HG02798 (cell line): ENCODE results near the gene PHLDA3.
"Not testable (repeated sequence)": the region's sequence is repeated elsewhere in the genome, so short reads cannot be mapped to it uniquely, and the experiment has no call there.

Experiments
- ATAC-seq: cut with Tn5 transposase; IDR thresholded peaks from one replicate; pipeline ENCODE4 v1.9.1; 2021; ENCODE audit warnings: mild to moderate bottlenecking; ENCODE audit not compliant: unreplicated experiment, poor library complexity

Gene PHLDA3

DNA sequence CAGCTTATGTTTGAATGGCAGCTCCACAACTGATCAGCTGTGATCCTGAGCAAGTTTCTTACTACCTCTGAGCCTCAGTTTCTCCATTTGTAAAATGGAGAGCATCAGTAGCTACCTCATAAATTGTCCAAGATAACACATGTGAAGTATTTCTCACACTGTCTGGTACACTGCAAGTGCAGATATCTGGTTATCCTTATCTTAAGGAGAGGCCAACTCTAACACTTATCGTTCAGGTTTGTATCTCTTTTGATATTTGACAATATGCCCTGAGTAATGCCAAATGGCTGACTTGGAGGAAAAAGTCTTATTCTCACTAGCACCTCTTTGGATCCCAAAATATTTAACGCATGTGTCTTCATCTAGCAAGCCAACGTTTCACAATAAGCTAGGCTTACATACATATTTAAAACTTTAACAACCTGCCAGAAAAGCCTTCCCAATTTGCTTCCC, 35.2 kb upstream of the PHLDA3 start:
- no peak for ATAC-seq

DNA sequence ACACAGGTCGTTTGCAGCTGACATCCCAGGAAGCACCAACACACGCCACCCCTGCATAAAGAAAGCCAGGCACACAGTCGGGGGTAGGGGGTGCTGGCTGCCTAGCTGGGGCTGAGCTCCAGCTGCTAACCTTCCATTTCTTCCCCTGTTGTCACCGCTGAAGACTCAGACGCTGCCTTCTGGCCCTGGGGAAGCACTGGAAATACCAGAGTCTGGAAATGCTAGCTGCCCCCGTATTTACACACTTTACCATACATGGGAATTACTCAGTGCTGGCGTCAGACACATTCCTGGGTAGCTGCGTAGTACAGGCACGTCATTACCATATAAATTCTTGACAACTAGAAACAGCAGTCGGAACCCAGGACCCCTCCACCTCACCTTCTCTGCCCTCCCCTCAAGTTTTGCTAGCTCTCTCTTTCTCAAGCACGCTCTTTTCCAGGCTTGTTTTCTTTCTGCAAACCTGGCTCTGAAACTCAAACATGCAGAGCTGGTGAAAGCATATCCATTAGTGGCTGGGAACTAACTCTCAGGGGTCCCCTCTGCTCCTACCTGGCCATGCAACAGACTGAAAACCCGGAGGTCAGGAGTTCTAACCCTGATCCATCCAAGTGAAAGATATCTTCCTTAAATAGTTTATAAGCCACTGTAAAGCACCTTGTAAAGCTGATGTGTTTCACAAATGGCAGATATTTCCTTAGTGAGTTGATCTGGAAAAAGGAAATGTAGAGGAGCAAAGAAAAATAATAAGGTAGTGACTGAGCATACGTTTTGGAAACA, 34.6 kb upstream of the PHLDA3 start:
- no peak for ATAC-seq

DNA sequence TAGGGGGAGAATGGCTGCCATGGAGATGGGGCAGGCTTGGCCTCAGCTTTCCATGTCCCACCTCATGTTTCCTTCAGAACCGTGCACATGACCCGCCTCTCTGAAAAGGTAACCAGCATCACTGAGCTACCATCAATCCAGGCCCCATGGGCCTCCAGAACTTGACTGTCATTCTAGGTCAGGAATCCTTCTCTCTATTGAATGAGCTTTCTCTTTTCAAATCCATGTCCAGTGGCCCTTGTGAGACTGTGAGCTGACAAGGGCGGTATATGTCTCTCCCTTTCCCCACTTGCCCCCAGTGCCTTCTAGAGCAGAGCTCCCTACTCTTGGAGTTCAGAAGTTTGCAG, 33.5 kb upstream of the PHLDA3 start:
- no peak for ATAC-seq

DNA sequence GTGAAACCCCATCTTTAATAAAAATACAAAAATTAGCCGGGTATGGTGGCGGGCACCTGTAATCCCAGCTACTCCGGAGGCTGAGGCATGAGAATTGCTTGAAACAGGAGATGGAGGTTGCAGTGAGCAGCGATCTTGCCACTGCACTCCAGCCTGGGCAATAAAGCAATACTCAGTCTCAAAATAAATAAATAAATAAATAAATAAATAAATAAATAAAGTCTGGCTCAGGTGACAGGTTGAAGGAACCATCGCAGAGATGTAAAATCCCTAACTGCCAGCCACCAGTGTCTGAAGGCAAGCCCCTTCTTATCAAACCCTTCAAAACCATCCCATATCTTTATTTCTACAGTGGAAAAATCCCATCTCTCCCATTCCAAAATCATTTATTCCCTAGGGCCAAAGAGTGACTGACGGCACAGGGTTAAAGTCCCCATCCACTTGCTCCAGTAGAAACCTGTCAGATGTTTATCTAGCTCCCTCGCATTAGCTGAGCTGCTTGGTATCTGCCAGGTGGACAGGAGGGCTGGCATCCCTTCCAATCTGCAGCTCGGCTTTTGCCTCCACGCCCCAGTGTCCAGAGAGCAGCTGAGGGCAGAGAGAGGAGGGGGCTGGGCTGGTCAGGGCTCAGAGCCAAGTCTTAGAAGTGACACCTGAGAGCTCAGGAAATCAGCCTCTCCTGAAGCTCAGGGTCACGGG, 33.0 kb upstream of the PHLDA3 start:
- ATAC-seq = no peak

DNA sequence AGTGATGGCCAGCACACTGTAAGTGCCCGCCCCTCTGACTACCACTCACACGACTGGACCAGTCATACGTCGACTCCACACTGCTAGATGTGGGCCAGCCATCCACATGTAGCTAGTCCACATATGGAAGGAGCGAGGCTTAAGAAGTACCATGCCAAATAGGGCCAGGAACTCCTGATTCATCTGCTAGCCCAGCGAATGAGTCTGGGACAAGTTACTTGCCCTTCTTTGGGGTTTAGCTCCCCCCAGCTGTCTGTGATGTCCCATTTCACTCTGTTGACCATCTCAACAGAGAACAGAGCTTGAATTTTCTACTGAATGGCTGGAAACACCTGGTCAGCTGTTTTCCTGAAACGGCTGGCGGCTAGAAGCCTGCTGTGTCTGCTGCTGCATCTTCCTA, 32.2 kb upstream of the PHLDA3 start:
- no peak for ATAC-seq

DNA sequence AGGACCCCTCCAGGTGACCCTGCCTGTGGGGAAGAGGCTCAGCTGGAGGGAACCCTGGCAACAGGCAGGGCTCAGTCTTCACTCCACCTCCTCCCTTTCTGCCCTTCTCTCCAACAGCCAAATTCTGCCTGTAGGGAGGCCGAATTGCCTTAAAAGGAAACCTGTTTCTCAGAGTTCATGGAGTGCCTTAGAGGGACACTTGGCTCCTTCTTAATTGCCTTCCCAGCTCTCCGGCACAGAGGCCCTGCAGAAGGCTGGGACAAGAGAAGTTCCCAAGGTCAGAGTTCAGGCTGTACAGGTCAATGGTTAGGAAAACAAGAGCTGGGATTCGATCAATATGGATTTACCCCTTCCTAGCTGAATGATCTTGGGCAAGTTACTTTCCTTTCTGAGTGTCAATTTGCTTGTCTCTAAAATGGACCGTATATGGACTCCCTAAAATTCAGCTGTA, 31.7 kb upstream of the PHLDA3 start:
- no peak for ATAC-seq

DNA sequence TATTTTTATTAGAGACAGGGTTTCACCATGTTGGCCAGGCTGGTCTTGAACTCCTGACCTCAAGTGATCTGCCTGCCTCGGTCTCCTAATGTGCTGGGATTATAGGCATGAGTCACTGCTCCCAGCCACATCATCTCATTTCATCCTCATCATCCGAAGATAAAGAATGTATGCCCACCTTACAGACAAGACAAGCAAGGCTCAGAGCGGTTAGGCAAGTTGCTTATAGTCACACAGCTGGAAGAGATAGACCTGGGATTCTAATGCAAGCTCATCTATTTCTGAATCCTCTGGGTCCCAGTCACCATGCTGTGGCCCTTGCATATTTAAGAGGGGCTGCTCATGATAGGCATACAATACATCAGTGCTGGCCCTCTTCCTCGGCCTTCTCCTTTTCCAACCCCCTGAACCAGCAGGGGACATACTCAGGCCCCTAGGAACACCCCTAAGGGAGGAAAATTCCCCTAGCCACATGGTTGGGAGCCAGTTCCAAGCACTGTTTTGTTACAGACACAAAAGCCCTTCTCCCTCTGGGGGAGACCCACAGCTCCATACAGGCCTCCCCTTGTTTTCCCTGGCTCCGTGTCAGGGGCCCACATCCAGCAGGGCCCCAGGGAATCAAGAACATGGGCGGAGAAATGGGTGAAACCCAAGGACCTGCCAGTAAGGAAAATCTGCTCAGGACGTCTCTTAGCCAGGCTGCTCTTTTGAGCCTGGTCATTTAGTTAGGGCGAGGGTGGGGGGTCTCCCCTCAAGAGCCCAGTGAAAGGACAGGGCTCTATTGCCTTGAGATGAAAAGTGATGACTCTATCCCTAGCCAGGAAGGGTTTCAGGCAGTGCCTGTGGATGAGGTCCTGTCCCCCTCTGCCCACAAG, 31.0 kb upstream of the PHLDA3 start:
- ATAC-seq = no peak

DNA sequence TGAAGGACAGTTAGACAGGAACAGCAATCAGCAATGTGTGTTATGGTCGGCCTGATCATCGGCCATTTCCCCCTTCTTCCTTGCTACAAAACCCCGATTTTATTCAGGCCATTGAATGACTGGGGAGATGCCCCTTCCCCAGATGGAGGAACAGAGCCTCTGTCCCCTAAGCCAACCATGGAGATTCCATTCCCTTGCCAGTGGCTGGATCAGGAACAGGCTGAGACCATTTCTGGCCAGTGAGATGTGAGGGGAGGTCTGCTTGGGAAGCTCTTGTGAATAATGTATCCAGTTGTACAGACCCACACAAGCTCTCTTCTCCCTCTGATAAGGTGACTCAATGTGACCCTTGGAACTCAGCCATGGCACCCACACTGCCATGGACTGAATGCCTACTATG, 30.2 kb upstream of the PHLDA3 start:
- ATAC-seq = no peak

DNA sequence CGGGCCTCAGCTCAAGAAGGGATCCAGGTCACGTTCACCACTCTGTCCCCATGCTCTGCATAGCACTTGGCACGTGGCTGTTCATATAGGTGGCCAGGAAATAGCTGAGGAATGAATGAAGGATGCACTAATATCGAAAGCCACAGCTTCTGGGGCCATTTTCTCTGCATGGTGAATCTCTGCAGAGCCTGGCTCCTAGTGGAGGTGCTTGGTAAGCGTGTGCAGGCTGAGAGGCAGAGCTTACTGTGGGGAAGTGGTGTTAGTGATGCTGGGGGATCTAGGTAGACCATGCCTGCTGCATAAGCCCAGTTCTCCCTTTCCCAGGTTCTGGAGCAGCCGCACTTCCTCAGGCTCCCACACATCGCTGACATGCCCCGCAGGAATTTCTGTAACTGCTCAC, 29.6 kb upstream of the PHLDA3 start:
- ATAC-seq = no peak

DNA sequence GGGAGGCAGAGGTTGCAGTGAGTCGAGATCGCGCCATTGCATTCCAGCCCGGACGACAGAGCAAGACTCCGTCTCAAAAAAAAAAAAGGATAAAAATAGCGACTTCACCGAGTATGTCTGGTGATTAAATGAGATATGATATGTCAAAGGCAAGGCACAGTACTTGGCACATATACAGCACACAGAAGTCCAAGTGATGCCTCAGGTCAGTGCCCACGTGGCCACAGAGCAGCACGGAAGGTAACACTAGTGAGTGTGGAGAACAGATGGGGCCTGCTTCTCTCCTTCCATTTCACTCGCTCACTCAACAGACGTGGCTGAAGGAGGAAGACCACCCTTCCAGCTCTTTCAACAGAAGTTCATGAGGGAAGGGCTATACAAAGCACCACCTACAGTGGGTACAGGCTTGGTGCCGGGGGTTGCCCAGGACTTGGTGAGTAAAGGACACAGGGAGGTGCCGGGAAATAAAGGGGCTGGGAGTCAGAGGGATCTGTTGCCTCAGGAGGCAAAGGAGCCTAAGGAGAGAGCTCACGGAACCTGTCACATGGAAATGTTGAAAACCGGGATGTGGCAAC, 29.0 kb upstream of the PHLDA3 start:
- ATAC-seq = no peak

DNA sequence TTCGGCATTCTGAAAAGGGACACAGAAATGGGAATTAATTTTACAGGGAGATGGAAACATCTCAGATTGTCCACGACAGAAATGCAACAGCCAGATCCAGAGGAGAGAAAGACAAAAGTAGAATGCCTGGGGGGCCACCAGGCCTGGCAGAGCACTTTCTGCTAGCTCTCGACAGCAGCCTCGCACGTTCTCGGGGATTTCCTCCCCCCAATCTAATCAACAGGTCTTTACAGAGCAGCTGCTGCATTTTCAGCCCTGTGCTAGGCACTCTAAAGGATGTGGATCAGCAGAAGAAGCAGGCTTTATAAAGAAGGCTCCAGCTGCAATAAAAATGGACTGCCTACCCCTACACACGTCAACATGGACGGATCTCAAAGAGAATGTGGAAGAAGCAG, 27.3 kb upstream of the PHLDA3 start:
- ATAC-seq = no peak

DNA sequence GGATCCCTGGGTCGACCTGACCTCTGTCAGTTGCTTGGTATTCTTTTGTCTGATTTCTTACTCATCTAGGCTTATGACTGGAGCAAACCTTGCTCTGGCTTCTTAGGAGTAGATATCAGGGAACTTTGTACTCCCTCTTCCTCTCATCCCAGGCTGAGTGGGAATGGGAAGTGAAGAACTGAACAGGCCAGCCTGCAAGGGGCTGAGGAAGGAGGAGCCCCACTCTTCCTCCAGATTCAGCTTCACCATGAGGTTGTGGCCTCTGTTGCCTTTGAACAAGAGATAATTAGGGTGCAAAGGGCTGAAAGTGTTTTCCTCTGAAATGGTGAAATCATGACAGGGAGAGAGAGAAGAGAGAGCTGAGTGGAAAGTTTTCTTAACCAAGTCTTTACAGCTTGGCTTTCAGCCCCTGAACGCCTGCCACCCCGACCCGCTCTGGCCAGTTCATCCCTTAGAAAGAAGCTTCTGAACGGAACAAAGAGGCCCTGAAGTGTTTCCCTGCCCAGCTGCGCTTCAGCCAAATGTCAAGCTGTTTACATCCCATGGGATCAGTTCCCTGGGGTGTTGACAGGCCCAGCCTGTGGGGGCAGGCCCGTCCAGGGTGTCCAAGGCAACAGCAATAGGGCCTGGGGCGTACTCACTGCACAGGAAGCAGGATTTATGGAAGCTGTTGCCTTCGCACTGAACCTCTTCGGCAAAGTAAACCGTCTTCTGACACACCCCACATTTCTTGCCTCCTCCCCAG, 26.7 kb upstream of the PHLDA3 start:
- no peak for ATAC-seq

DNA sequence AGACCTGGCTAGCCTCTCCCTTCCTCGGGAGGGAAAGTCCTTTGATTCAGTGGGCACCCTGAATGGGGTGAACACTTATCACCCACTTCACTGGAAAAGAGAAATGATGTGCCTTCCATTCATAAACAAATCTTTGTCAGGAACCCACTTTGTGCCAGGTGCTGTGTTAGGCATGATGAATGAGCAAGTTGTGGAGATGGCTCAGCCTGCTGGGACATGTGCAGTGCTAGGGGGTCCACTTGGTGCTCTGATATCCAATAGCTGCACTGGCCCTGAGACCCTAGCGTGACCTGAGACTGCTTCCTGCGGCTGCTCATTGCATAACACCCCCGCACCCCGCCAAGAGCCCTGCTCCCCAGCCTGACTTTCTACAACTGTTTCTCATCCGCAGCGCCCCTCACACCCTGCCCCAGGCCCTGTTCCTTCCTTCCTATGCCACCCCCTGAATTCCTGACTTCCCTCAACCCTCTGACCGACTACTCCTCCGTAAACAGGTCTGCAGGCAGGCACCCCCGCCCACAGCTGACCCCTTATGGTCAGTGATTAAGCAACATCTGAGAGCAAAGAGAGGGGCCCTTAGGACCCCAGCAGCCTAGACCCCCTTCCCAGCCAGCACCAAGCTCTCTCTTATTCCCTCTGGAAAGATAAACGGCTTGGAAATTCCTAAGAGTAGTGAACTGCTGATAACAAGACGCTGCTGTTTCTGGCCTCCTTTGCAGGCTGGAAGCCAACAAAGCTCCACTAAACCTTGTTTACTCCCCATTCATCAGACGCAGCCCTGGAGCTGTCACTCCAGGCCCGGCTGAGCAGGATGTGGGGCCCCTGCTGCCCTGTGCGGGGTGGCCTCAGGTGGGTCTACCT, 25.0 kb upstream of the PHLDA3 start:
- ATAC-seq = no peak

DNA sequence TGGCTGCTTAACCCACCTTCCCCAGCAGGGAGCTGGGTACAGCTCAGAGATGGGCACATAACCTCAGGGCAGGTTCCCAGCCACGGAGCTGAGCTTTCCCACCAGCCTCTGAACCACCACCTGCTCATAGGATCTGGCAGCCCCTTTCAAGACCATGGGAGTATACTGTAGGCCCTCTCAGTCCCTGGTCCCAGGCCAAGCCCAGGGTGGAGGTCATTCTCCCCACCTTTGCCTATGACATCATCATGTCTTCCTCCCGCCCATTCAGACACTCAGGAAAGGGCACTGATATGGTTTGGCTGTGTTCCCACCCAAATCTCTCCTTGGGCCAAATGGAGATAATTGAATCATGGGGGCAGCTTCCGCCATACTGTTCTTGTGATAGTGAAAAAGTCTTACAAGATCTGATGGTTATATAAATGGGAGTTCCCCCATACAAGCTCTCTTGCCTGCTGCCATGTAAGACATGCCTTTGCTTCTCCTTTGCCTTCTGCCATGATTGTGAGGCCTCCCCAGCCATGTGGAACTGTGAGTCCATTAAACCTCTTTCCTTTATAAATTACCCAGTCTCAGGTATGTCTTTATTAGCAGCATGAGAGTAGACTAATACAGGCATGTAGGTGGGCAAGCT, 24.2 kb upstream of the PHLDA3 start:
- ATAC-seq = not testable (repeated sequence)

DNA sequence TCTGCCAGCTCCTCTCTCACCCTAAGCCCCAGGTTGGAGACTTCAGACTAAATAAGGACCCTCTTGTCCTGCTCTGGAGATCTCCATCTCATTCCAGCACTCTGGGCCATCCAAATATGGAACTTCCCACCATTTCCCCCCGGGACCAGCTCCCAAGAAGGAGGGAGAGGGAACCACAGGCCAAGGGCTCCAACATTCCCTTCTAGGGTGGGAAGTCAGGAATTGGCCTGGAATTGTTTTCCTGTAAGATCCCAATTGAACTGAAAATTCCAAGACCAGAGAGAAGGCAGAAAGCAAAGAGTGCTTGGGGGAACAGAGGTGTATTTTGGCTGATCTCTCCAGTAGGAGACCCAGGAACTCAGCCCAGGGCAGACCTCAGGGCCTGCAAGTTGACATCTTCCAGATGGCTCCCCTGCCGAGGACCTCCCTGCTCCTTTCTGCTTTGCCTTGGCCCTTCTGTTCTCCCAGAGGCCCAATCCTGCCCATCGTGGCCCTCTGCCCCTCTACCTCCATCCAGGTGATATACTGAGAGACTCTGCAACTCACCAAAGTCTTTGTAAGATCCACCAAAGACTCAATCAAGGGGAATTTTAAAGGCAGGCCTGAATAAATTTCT, 23.0 kb upstream of the PHLDA3 start:
- ATAC-seq = no peak

DNA sequence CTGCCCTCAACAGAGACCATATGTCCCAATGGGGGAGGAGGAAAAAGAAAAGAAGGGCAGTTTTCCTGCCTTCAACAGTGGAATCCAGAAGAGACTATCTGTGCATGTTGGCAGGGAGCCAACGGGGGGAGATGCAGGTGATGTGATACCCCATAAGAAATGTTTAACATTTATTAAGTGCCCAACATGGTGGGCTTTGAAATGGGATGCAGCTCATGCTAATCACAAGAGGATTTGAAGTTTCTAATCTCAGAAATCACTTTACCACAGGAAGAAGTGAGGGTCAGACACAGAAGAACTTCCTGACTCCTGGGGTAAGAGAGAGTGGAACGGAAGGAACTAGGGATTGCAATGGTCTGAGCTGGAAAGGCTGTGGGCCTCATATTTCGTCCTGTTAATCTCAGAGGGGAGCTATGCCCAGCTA, 21.7 kb upstream of the PHLDA3 start:
- ATAC-seq = no peak

DNA sequence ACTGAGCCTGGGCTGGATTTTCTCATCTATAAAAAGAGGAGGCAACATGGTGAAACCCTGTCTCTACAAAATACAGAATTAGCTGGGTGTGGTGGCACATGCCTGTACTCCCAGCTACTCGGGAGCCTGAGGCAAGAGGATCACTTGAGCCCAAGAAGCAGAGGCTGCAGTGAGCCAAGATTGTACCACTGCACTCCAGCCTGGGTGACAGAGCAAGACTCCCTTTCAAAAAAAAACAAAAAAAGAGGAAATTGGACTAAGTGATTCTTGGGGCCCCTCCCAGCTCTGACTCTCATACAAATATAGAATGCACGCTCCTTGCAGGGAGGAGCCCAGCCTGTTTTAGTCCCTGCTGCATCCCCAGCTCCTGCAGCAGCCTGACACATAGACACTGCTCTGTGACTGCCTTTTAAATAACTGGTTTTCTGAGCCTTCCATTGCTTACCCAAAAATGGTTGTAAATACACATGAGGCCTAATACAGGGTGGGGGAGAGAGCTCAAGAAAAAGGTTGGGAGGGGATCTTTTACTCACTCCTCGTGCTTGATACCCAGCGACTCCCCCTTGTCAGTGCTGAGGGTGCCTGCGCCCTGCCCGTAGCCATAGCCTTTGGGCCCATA, 20.8 kb upstream of the PHLDA3 start:
- no peak for ATAC-seq
